GM12878 (cell line): ENCODE results near the gene CNKSR3. TPM values are rescaled to one million over a fixed set of nuclear protein-coding genes. Genes with fewer than 3 reads are reported as not detected.

Experiments
- ATAC-seq: fragments of 200-7000 bp; cut with Tn5 transposase; 3 replicates; pipeline ENCODE4 v1.9.1; 2020; ENCODE audit warnings: mild to moderate bottlenecking, moderate library complexity
- BruUV-seq: library from RNA; stranded (reverse); fragments of 400-500 nt; replicated peaks from 2 replicates; lab custom pipeline; 2021; lab: Mats Ljungman, UMichigan
- CTCF ChIA-PET: fragments of 300-600 bp; sonication (Branson Sonifier 250); formaldehyde crosslinking; extraction: SDS; loops from one replicate; lab custom pipeline; 2021; ENCODE audit warnings: inconsistent platforms; lab: Yijun Ruan, JAX
- POLR2A ChIA-PET: fragments of 350-600 bp; formaldehyde crosslinking; extraction: SDS; loops from one replicate; lab custom pipeline; 2021; ENCODE audit warnings: inconsistent platforms; lab: Charles Lee
- RAD21 ChIA-PET: fragments of 300-600 bp; sonication (Branson Sonifier 250); formaldehyde crosslinking; loops from one replicate; lab custom pipeline; 2023; ENCODE audit warnings: antibody characterized with exemption; ENCODE audit not compliant: unreplicated experiment; lab: Charles Lee
- SMC1A ChIA-PET: fragments of 300-600 bp; sonication (Branson Sonifier 250); formaldehyde crosslinking; loops from one replicate; lab custom pipeline; 2023; ENCODE audit not compliant: unreplicated experiment, uncharacterized antibody; lab: Charles Lee
- DNase-seq: peaks from one replicate; pipeline ENCODE4 v3.0.0-alpha.2; 2011; ENCODE audit warnings: low read depth, low spot score
- FAIRE-seq: peaks from 3 replicates; lab custom pipeline; 2011; peaks lifted over from hg19 to GRCh38; lab: Jason Lieb, UNC
- H2AFZ ChIP-seq: 2 replicates; pipeline ENCODE4 v1.6.0; 2011; ENCODE audit warnings: low read depth, low read length, control low read depth; ENCODE audit not compliant: control insufficient read depth
- H3K27ac ChIP-seq: 2 replicates; pipeline ENCODE4 v1.5.1; 2011; ENCODE audit warnings: control low read depth; ENCODE audit not compliant: control insufficient read depth, insufficient read depth
- H3K27me3 ChIP-seq, 2 experiments: replicated peaks in 1 of 2; 2 replicates each; pipeline versions ENCODE4 v1.6.0 to v1.6.1; 2011; ENCODE audit warnings: low read length in 1 of 2; ENCODE audit not compliant: control insufficient read depth in 2 of 2, insufficient read depth in 2 of 2
- H3K36me3 ChIP-seq, 2 experiments: 2 replicates each; pipeline ENCODE4 v1.5.1; 2011; ENCODE audit warnings: low read length in 1 of 2; ENCODE audit not compliant: control insufficient read depth in 2 of 2, insufficient read depth in 2 of 2
- H3K4me1 ChIP-seq: 2 replicates; pipeline ENCODE4 v1.6.1; 2011; ENCODE audit warnings: mild to moderate bottlenecking, low read length, moderate library complexity, mixed read lengths; ENCODE audit not compliant: control insufficient read depth, insufficient read depth
- H3K4me2 ChIP-seq: 2 replicates; pipeline ENCODE4 v1.6.0; 2011; ENCODE audit warnings: control low read depth; ENCODE audit not compliant: control insufficient read depth, insufficient read depth
- H3K4me3 ChIP-seq: fragments of 200-600 bp; sonication (generic); 2 replicates; pipeline ENCODE4 v1.5.1; 2016
- H3K79me2 ChIP-seq: 2 replicates; pipeline ENCODE4 v1.6.0; 2011; ENCODE audit warnings: low read length; ENCODE audit not compliant: control insufficient read depth, insufficient read depth
- H3K9ac ChIP-seq: 2 replicates; pipeline ENCODE4 v1.8.0; 2011; ENCODE audit warnings: low read length, control low read depth, mixed read lengths; ENCODE audit not compliant: control insufficient read depth, insufficient read depth
- H3K9me3 ChIP-seq: replicated peaks from 3 replicates; pipeline ENCODE4 v1.5.1; 2011; ENCODE audit warnings: mild to moderate bottlenecking, low read length; ENCODE audit not compliant: control insufficient read depth, insufficient read depth
- H4K20me1 ChIP-seq: 2 replicates; pipeline ENCODE4 v1.6.0; 2011; ENCODE audit not compliant: control insufficient read depth, insufficient read depth
- ATF7 ChIP-seq: fragments of 450-650 bp; IDR thresholded peaks from 2 replicates; pipeline ENCODE4 v1.6.1; 2016; ENCODE audit warnings: low read depth, mild to moderate bottlenecking
- BHLHE40 ChIP-seq, 2 experiments: fragments of 450-650 bp in 1 of 2; IDR thresholded peaks; 2 replicates each; pipeline ENCODE4 v1.6.1; 2011 to 2017; ENCODE audit warnings: low read depth in 2 of 2, borderline replicate concordance in 1 of 2, improper control_type of control experiment in 1 of 2, low read length in 1 of 2, mild to moderate bottlenecking in 1 of 2
- CBX3 ChIP-seq: fragments of 200-600 bp; sonication (generic); IDR thresholded peaks from 2 replicates; pipeline ENCODE4 v1.6.1; 2016; ENCODE audit warnings: low read depth, borderline replicate concordance
- GABPA ChIP-seq: IDR thresholded peaks from 2 replicates; pipeline ENCODE4 v1.6.1; 2014; ENCODE audit warnings: antibody characterized with exemption, low read depth, mild to moderate bottlenecking, inconsistent platforms
- HDAC2 ChIP-seq: fragments of 200-600 bp; sonication (generic); IDR thresholded peaks from 2 replicates; pipeline ENCODE4 v1.6.1; 2017
- NFIC ChIP-seq: IDR thresholded peaks from 2 replicates; pipeline ENCODE4 v1.6.1; 2012; ENCODE audit warnings: low read depth, mild to moderate bottlenecking, inconsistent platforms, low read length, moderate library complexity
- POLR2AphosphoS2 ChIP-seq: IDR thresholded peaks from 2 replicates; pipeline ENCODE4 v1.6.1; 2011; ENCODE audit warnings: low read depth, mild to moderate bottlenecking, low read length, improper control_type of control experiment, moderate library complexity
- STAT3 ChIP-seq: IDR thresholded peaks from 2 replicates; pipeline ENCODE4 v1.6.1; 2011; ENCODE audit warnings: low read depth, low read length, improper control_type of control experiment
- TCF3 ChIP-seq: IDR thresholded peaks from 2 replicates; pipeline ENCODE4 v1.6.1; 2012; ENCODE audit warnings: low read depth, mild to moderate bottlenecking, low read length, borderline replicate concordance; ENCODE audit not compliant: insufficient read depth
- ZBTB11 ChIP-seq: fragments of 450-650 bp; formaldehyde crosslinking; IDR thresholded peaks from 2 replicates; pipeline ENCODE4 v1.5.0; 2022; ENCODE audit warnings: mild to moderate bottlenecking, missing genetic modification characterization
- ZNF687 ChIP-seq: fragments of 450-650 bp; IDR thresholded peaks from 2 replicates; pipeline ENCODE4 v1.6.1; 2017; ENCODE audit warnings: mild to moderate bottlenecking, moderate library complexity
- WGBS: methylation state at CpG from one replicate; pipeline ENCODE4 v1.1.6; 2016; ENCODE audit warnings: low lambda C conversion rate; ENCODE audit not compliant: insufficient replicate concordance, insufficient coverage; ENCODE audit errors: missing lambda C conversion rate; 5-methylcytosine and 5-hydroxymethylcytosine counted together
- in situ Hi-C: fragments of 300-500 bp; cut with MboI; formaldehyde crosslinking; loops from 9 replicates; pipeline ENCODE4 v1.14.3; 2018; ENCODE audit warnings: mixed read lengths
- intact Hi-C: fragments of 100-400 bp; cut with micrococcal nuclease; formaldehyde crosslinking; loops from one replicate; pipeline ENCODE4 v1.14.2; 2022; ENCODE audit not compliant: unreplicated experiment
- polyA plus RNA-seq, 11 experiments: library from polyadenylated mRNA; depleted of rRNA in 4 of 11; unstranded in 6 of 11; stranded (reverse) in 5 of 11; fragments of >200 nt; fragmentation: Nextera tagmentation in 4 of 11; fragmentation: Illumina TruSeq in 1 of 11; extraction: Ambion mirVana in 4 of 11; extraction: Trizol in 1 of 11; gene quantifications; 1 replicate in 1 of 11; 2 replicates in 10 of 11; pipeline versions ENCODE4 v1.2.1 to v1.2.3, GENCODE V29; 2011 to 2016; ENCODE audit warnings: inconsistent platforms in 2 of 11, missing spikeins in 2 of 11, low read depth in 1 of 11
- total RNA-seq, 4 experiments: library from RNA; depleted of rRNA in 3 of 4; stranded (reverse); fragments of >200 nt in 3 of 4; fragmentation: Illumina TruSeq in 1 of 4; extraction: Trizol in 1 of 4; gene quantifications; 2 replicates each; pipeline versions ENCODE4 v1.2.1 to v1.2.3, GENCODE V29; 2013 to 2021

The CNKSR3 gene
- total and polyA plus RNA-seq, 10 of the 15 experiments (the other 5 are each of a cell fraction or from before 2014, with no cell fraction given) = under 0.01 to 0.48 (median 0.12) TPM; not detected in 2

GRCh38 chr6:154435400-154435945 is 75.0 kb downstream of the CNKSR3 start:
- H3K79me2 ChIP-seq = no peaks in the 10 kb centered on the region
- no peak overlapping the region for H3K4me2 ChIP-seq
- no peak overlapping the region for H3K27ac ChIP-seq
- no peak overlapping the region for H3K9ac ChIP-seq
- no peaks in the 10 kb centered on the region for H3K36me3 ChIP-seq
- no peaks in the 10 kb centered on the region for H3K9me3 ChIP-seq
- TF ChIP-seq STAT3 = no peak
- no peak for TF ChIP-seq ZNF687
- TF ChIP-seq HDAC2 = no peak
- TF ChIP-seq ATF7 = no peak
- no peak for TF ChIP-seq POLR2AphosphoS2
- no peak for TF ChIP-seq GABPA
- no peak for TF ChIP-seq TCF3
- no peak for TF ChIP-seq BHLHE40 (IDR thresholded peaks at IDR 0.05; ENCODE audit: borderline replicate concordance in 1 of 2, low read depth in 2 of 2, low read length in 1 of 2)
- TF ChIP-seq ZBTB11 (CRISPR knock-in tag) = no peak
- no peak for TF ChIP-seq NFIC
- no peak for TF ChIP-seq CBX3
- ChIA-PET POLR2A (no interaction called here), SMC1A (no interaction called here), RAD21 (no interaction called here), CTCF (no interaction called here)
- no peak for ATAC-seq
- no peak for FAIRE-seq
- no peaks in the 10 kb centered on the region for H3K4me1 ChIP-seq
- intact Hi-C loops = no loop called here
- no TSS peak for BruUV-seq
- no peak overlapping the region for H2AFZ ChIP-seq
- in situ Hi-C loops = no loop called here
- DNase-seq = no peak
- WGBS = 56% methylated on average over 11 of the region's 11 CpGs
- no peak overlapping the region for H3K4me3 ChIP-seq
- H3K27me3 ChIP-seq = peaks cover 0 to 4% of the 10 kb centered on the region in 2 experiments; a peak in 2 of 4 replicates
- H4K20me1 ChIP-seq = no peaks in the 10 kb centered on the region
